IMR-90 (cell line): Measurements from ENCODE around the gene SMIM21. TPM values are rescaled to one million over a fixed set of nuclear protein-coding genes. Genes with fewer than 3 reads are reported as not detected.

ENCODE experiments used
- ATAC-seq: fragments of 200-7000 bp; cut with Tn5 transposase; 2 replicates; pipeline ENCODE4 v1.9.1; 2020; ENCODE audit warnings: low read depth, mild to moderate bottlenecking, moderate library complexity
- BruUV-seq: library from RNA; stranded (reverse); fragments of 400-500 nt; replicated peaks from 2 replicates; lab custom pipeline; 2021; lab: Mats Ljungman, UMichigan
- CTCF ChIA-PET: fragments of 300-600 bp; formaldehyde crosslinking; extraction: SDS; loops from one replicate; lab custom pipeline; 2021; ENCODE audit warnings: antibody characterized with exemption; lab: Yijun Ruan, JAX
- POLR2A ChIA-PET: fragments of 300-600 bp; sonication (Branson Sonifier 250); formaldehyde crosslinking; loops from one replicate; lab custom pipeline; 2022; ENCODE audit warnings: antibody characterized with exemption; ENCODE audit not compliant: unreplicated experiment; lab: Charles Lee
- DNase-seq: peaks from one replicate; pipeline ENCODE4 v3.0.0; 2013
- H2AFZ ChIP-seq: replicated peaks from 2 replicates; pipeline ENCODE3; 2013; ENCODE audit warnings: low read length, mild to moderate bottlenecking; ENCODE audit not compliant: poor library complexity
- H2AK5ac ChIP-seq: 2 replicates; pipeline ENCODE4 v1.6.1; 2013; ENCODE audit warnings: low read depth, low read length, inconsistent platforms
- H2AK9ac ChIP-seq: replicated peaks from 2 replicates; pipeline ENCODE3; 2013; ENCODE audit warnings: mild to moderate bottlenecking, low read depth, low read length, moderate library complexity; ENCODE audit not compliant: poor library complexity
- H2BK120ac ChIP-seq: 2 replicates; pipeline ENCODE4 v1.6.1; 2013; ENCODE audit warnings: low read depth, low read length, inconsistent platforms
- H2BK15ac ChIP-seq: 3 replicates; pipeline ENCODE4 v1.6.1; 2013; ENCODE audit warnings: low read depth, low read length, inconsistent platforms
- H2BK20ac ChIP-seq: 2 replicates; pipeline ENCODE4 v1.6.1; 2013; ENCODE audit warnings: low read depth, mild to moderate bottlenecking, inconsistent platforms, low read length, moderate library complexity
- H2BK5ac ChIP-seq: 2 replicates; pipeline ENCODE4 v1.6.1; 2013; ENCODE audit warnings: mild to moderate bottlenecking, low read depth, low read length, inconsistent platforms; ENCODE audit not compliant: poor library complexity, severe bottlenecking
- H3K14ac ChIP-seq: replicated peaks from 2 replicates; pipeline ENCODE4 v1.6.1; 2013; ENCODE audit warnings: low read depth, low read length, inconsistent platforms
- H3K18ac ChIP-seq: 2 replicates; pipeline ENCODE4 v1.6.1; 2013; ENCODE audit warnings: low read depth, low read length, control low read depth
- H3K23ac ChIP-seq: 2 replicates; pipeline ENCODE4 v1.6.1; 2013; ENCODE audit warnings: low read depth, low read length, inconsistent platforms
- H3K27ac ChIP-seq: 2 replicates; pipeline ENCODE4 v1.5.1; 2013; ENCODE audit warnings: mild to moderate bottlenecking, control low read depth, low read length; ENCODE audit not compliant: insufficient read depth
- H3K27me3 ChIP-seq: 2 replicates; pipeline ENCODE4 v1.6.1; 2013; ENCODE audit warnings: low read length; ENCODE audit not compliant: control insufficient read depth, insufficient read depth
- H3K36me3 ChIP-seq: 2 replicates; pipeline ENCODE4 v1.6.1; 2013; ENCODE audit warnings: low read length, mixed read lengths; ENCODE audit not compliant: control insufficient read depth, insufficient read depth
- H3K4ac ChIP-seq: 2 replicates; pipeline ENCODE4 v1.6.1; 2013; ENCODE audit warnings: low read depth, low read length, inconsistent platforms
- H3K4me1 ChIP-seq: 2 replicates; pipeline ENCODE4 v1.6.1; 2013; ENCODE audit warnings: low read length, mixed read lengths; ENCODE audit not compliant: control insufficient read depth, insufficient read depth
- H3K4me2 ChIP-seq: 2 replicates; pipeline ENCODE4 v1.6.1; 2013; ENCODE audit warnings: low read depth, mild to moderate bottlenecking, control low read depth, low read length, moderate library complexity
- H3K4me3 ChIP-seq: 2 replicates; pipeline ENCODE4 v1.5.1; 2013; ENCODE audit warnings: low read depth, mild to moderate bottlenecking, control low read depth, low read length, moderate library complexity; ENCODE audit not compliant: insufficient read depth
- H3K56ac ChIP-seq: 2 replicates; pipeline ENCODE4 v1.6.1; 2013; ENCODE audit warnings: low read length, inconsistent platforms; ENCODE audit not compliant: insufficient read depth; ENCODE audit errors: extremely low read depth
- H3K79me1 ChIP-seq, 2 experiments: 2 replicates each; pipeline ENCODE4 v1.6.1; 2013; ENCODE audit warnings: low read length in 2 of 2, inconsistent platforms in 1 of 2, low read depth in 1 of 2
- H3K9ac ChIP-seq: 2 replicates; pipeline ENCODE4 v1.6.1; 2013; ENCODE audit warnings: low read depth, low read length, control low read depth
- H3K9me1 ChIP-seq: 2 replicates; pipeline ENCODE4 v1.6.1; 2013; ENCODE audit warnings: low read length, inconsistent platforms; ENCODE audit not compliant: insufficient read depth
- H3K9me3 ChIP-seq: 2 replicates; pipeline ENCODE4 v1.6.1; 2013; ENCODE audit warnings: low read length; ENCODE audit not compliant: control insufficient read depth, insufficient read depth
- H4K20me1 ChIP-seq: 2 replicates; pipeline ENCODE4 v1.6.1; 2013; ENCODE audit warnings: low read length, inconsistent platforms; ENCODE audit not compliant: insufficient read depth
- H4K5ac ChIP-seq: 2 replicates; pipeline ENCODE4 v1.6.1; 2013; ENCODE audit warnings: mild to moderate bottlenecking, low read depth, low read length, control low read depth
- H4K8ac ChIP-seq, 2 experiments: 2 replicates each; pipeline ENCODE4 v1.6.1; 2013; ENCODE audit warnings: low read depth in 2 of 2, low read length in 2 of 2, control low read depth in 1 of 2, inconsistent platforms in 1 of 2
- H4K91ac ChIP-seq: 2 replicates; pipeline ENCODE4 v1.6.1; 2013; ENCODE audit warnings: low read depth, low read length, inconsistent platforms; ENCODE audit not compliant: insufficient read depth
- BHLHE40 ChIP-seq: fragments of 150-350 bp; IDR thresholded peaks from 2 replicates; pipeline ENCODE4 v1.6.1; 2016; ENCODE audit warnings: mild to moderate bottlenecking, low read depth, low read length
- CEBPB ChIP-seq: IDR thresholded peaks from 2 replicates; pipeline ENCODE4 v1.6.1; 2012; ENCODE audit warnings: low read depth, low read length, improper control_type of control experiment
- ELK1 ChIP-seq: fragments of 150-350 bp; IDR thresholded peaks from 2 replicates; pipeline ENCODE4 v1.6.1; 2016; ENCODE audit warnings: low read depth, mild to moderate bottlenecking, low read length, moderate library complexity, borderline replicate concordance
- MAFK ChIP-seq: IDR thresholded peaks from 2 replicates; pipeline ENCODE4 v1.6.1; 2012; ENCODE audit warnings: low read depth, low read length, improper control_type of control experiment
- MXI1 ChIP-seq: IDR thresholded peaks from 2 replicates; pipeline ENCODE4 v1.6.1; 2012; ENCODE audit warnings: low read depth, mild to moderate bottlenecking, low read length, moderate library complexity, borderline replicate concordance
- RCOR1 ChIP-seq: IDR thresholded peaks from 2 replicates; pipeline ENCODE4 v1.6.1; 2012; ENCODE audit warnings: mild to moderate bottlenecking, low read length, improper control_type of control experiment; ENCODE audit not compliant: insufficient replicate concordance
- RFX5 ChIP-seq: IDR thresholded peaks from 2 replicates; pipeline ENCODE4 v1.8.0; 2012; ENCODE audit warnings: low read depth, mild to moderate bottlenecking, low read length, moderate library complexity
- USF2 ChIP-seq: fragments of 150-350 bp; IDR thresholded peaks from 2 replicates; pipeline ENCODE4 v1.6.1; 2017; ENCODE audit warnings: mild to moderate bottlenecking, antibody characterized with exemption, low read length, low read depth
- WGBS, 2 experiments: methylation state at CpG; one replicate each; pipeline versions ENCODE4 v1.1.5 to v1.1.7; 2013; ENCODE audit warnings: missing lambda C conversion rate in 2 of 2; ENCODE audit not compliant: insufficient read length in 1 of 2; ENCODE audit errors: extremely low coverage in 2 of 2; 5-methylcytosine and 5-hydroxymethylcytosine counted together
- dilution Hi-C: fragments of 300-500 bp; cut with HindIII; formaldehyde crosslinking; loops from one replicate; pipeline ENCODE4 v1.14.3; 2018; ENCODE audit warnings: low sequenced_read_pairs; ENCODE audit not compliant: unreplicated experiment
- in situ Hi-C: fragments of 300-500 bp; cut with MboI; formaldehyde crosslinking; loops from 3 replicates; pipeline ENCODE4 v1.14.3; 2019; ENCODE audit warnings: low sequenced_read_pairs, inconsistent platforms, mixed read lengths
- intact Hi-C: fragments of 100-400 bp; cut with micrococcal nuclease; formaldehyde crosslinking; loops from 2 replicates; pipeline ENCODE4 v1.10.0; 2022
- polyA plus RNA-seq, 3 experiments: library from polyadenylated mRNA; depleted of rRNA; stranded (reverse); fragments of >200 nt; gene quantifications; 2 replicates each; pipeline ENCODE4 v1.2.3, GENCODE V29; 2012; ENCODE audit warnings: low replicate concordance in 1 of 3
- total RNA-seq: library from RNA; depleted of rRNA; stranded (reverse); fragments of >200 nt; gene quantifications from 2 replicates; pipeline ENCODE4 v1.2.3, GENCODE V29; 2012

The SMIM21 gene
- total and polyA plus RNA-seq, 2 of the 4 experiments (the other 2 are of a cell fraction), result not detected

GRCh38 chr18:75365837-75366236 lies 61.7 kb downstream of the SMIM21 start:
- Histone ChIP-seq H3K4ac (no peak overlapping the region), H3K14ac (no peak overlapping the region), H2BK5ac (no peak overlapping the region), H3K79me1 (no peaks in the 10 kb centered on the region), H3K18ac (no peak overlapping the region), H3K27me3 (peaks cover 3% of the 10 kb centered on the region; the same call in 1 of the 2 replicates), H2BK20ac (no peak overlapping the region), H4K8ac (no peak overlapping the region), H2BK15ac (no peak overlapping the region), H3K27ac (no peak overlapping the region), H2BK120ac (no peak overlapping the region), H3K56ac (no peak overlapping the region), H3K4me3 (no peak overlapping the region), H3K36me3 (no peaks in the 10 kb centered on the region), H4K91ac (no peak overlapping the region), H2AK5ac (no peak overlapping the region), H3K4me2 (no peak overlapping the region), H2AFZ (no peak overlapping the region), H3K9ac (no peak overlapping the region), H4K5ac (no peak overlapping the region), H2AK9ac (no peak overlapping the region), H3K4me1 (peaks cover 2% of the 10 kb centered on the region; the same call in 1 of the 2 replicates), H3K23ac (no peak overlapping the region), H3K9me1 (peaks cover 4% of the 10 kb centered on the region; the same call in 1 of the 2 replicates), H4K20me1 (no peaks in the 10 kb centered on the region), H3K9me3 (0 out of 2 replicates have a peak, but pooled peaks cover 2% of the 10 kb centered on the region)
- POLR2A ChIA-PET, result no interaction called here
- DNase-seq, result no peak
- CTCF ChIA-PET, result no interaction called here
- no TSS peak for BruUV-seq
- ATAC-seq, result no peak
- dilution Hi-C loops (no loop called here), in situ Hi-C loops (no loop called here), intact Hi-C loops (no loop called here)
- TF ChIP-seq RFX5 (no peak), ELK1 (no peak), MAFK (no peak), CEBPB (no peak), USF2 (no peak), RCOR1 (no peak), MXI1 (no peak), BHLHE40 (no peak)
- WGBS, 2 experiments, result no CpG with 5 or more reads among the region's 1 CpG
